GM12891 (cell line): ENCODE measurements around the gene TTC28.

Source experiments
- PAX5 ChIP-seq: IDR thresholded peaks from 2 replicates; pipeline ENCODE4 v1.6.1; 2011; ENCODE audit warnings: low read length, moderate library complexity, mild to moderate bottlenecking; ENCODE audit not compliant: insufficient read depth, severe bottlenecking
- POLR2A ChIP-seq: IDR thresholded peaks from 2 replicates; pipeline ENCODE4 v1.6.1; 2011; ENCODE audit warnings: low read depth, low read length, control low read depth
- POLR2AphosphoS5 ChIP-seq: IDR thresholded peaks from 2 replicates; pipeline ENCODE4 v1.6.1; 2011; ENCODE audit warnings: low read depth, low read length, control low read depth
- SPI1 ChIP-seq: IDR thresholded peaks from 2 replicates; pipeline ENCODE4 v1.6.1; 2011; ENCODE audit warnings: low read depth, low read length, control low read depth

DNA sequence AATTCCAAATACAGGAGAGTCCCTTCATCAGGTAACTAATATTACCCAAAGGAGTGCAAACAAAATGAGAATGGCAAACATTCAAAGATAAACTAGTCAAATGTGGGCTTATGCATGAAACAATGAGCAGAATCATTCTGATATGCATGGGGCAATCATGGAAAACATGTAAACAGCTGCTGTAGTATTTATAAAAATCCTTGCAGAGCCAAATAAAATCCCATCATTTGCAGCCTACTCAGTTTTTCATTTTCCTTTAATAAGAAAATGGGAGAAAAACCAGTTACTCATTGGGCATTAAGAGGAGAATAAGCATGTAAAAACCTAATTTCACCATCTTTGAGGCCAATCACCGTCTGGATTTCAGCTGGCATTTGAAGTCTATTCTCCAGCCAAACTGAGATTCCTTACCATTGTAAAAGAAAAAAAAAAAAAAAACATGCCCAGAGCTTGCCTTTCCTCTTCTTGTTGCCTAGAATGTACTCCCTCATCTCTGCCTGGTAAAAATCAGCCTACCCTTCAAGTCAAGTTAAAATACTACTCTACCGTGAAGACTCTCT lies 249.1 kb downstream of the TTC28 start:
- no peak for TF ChIP-seq POLR2AphosphoS5
- no peak for TF ChIP-seq POLR2A
- TF ChIP-seq PAX5, result no peak
- no peak for TF ChIP-seq SPI1
